Heart left ventricle (tissue), 13 donors: ENCODE measurements around the gene MYO1G.
A peak's percentile ranks its signal among the peaks of the same experiment; 100 is the strongest.

ENCODE experiments used
- POLR2A ChIP-seq, 2 donors: fragments of 450-650 bp; IDR thresholded peaks; one replicate each; pipeline ENCODE4 v1.6.1; 2017; ENCODE audit warnings: antibody characterized with exemption in 2 of 2, mild to moderate bottlenecking in 2 of 2, moderate library complexity in 2 of 2
- TF ChIP-seq, protein P1 (sequence below), 12 donors: fragments of 200-600 bp; sonication (generic) in 4 of 12; IDR thresholded peaks; one replicate each; pipeline versions ENCODE4 v1.5.0 to v1.8.0; 2018 to 2022; ENCODE audit warnings: antibody characterized with exemption in 12 of 12, mild to moderate bottlenecking in 5 of 12
- donor health status: ischemic (EF 13 %, LVEDD 7.1; RV severe dilation, severe dysfunction).
- donor health status: DM: no; HTN: yes; CAD: no.
- donor health status: DM: no; HTN: no; CAD: no.
- donor health status: ischemic (EF 25% LVEDD 6.9; RV normal size, moderate dysfunction).
- donor health status: ischemic (EF 25% LVEDD 5.7; RV mildly dilated, moderate dysfunction).
- donor health status: ischemic (EF 35%, LVEDD 5.7; RV mildly dilated, moderate dysfunction).
- donor health status: nonischemic (EF 11% LVEDD 7.7; RV severe dilation, severe dysfunction).
- donor health status: DM: yes; HTN: yes; CAD: no.
- donor health status: PGD.
- donor health status: ischemic (EF 29% LVEDD 5.4; RV normal size, mild dysfunction).
- donor health status: nonischemic (EF 23%, LVEDD 6.1; RV moderate dilation, normal function).

DNA sequence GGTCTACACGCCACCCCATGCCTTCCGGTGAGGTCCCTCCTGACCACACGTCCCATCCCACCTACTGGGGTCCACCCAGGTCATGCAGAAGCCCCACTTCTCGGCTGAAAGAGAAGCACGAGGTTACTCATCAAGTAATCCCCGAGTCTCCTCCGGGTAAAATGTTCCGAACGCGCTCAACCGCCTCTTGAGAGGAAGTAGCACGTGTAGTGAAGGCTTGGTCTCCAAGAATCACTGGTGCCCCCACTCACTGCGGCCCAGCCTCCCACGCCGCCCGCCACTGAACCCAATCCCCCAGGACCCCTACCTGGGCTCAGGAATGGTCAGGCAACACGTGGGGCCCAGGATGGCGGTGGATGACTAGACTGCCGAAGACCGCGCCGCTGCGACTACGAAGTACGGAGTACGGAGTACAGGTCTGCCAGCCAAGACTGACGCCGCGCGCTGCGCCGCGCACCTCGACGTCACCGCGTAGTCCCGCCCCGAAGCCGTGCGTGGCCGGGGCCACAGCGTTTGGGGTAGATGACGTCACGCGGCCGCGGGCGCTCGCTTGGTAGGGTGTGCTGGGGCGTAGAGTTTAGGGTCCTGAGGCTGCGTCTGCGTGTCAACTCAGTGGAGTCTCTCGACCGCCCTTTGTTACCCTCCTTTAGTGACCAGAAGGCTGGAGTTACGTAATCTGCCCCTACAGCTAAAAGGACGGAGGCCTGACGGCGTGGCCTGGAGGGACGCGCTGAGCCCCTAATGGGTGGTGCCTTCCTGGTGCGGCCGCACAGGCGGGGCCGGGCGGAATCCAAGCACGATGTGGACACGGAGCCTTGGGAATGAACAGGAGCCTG is 7.6 kb upstream of the MYO1G start:
- TF ChIP-seq, protein P1, sequence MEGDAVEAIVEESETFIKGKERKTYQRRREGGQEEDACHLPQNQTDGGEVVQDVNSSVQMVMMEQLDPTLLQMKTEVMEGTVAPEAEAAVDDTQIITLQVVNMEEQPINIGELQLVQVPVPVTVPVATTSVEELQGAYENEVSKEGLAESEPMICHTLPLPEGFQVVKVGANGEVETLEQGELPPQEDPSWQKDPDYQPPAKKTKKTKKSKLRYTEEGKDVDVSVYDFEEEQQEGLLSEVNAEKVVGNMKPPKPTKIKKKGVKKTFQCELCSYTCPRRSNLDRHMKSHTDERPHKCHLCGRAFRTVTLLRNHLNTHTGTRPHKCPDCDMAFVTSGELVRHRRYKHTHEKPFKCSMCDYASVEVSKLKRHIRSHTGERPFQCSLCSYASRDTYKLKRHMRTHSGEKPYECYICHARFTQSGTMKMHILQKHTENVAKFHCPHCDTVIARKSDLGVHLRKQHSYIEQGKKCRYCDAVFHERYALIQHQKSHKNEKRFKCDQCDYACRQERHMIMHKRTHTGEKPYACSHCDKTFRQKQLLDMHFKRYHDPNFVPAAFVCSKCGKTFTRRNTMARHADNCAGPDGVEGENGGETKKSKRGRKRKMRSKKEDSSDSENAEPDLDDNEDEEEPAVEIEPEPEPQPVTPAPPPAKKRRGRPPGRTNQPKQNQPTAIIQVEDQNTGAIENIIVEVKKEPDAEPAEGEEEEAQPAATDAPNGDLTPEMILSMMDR (IDR thresholded peaks at IDR 0.05): no peak
- TF ChIP-seq POLR2A (IDR thresholded peaks at IDR 0.05): peak; percentile 39 to 96
